K562 (cell line): ENCODE data around the gene ZC3H11A. TPM values are rescaled to one million over a fixed set of nuclear protein-coding genes. Genes with fewer than 3 reads are reported as not detected.

ENCODE experiments used
- ADNP ChIP-seq: fragments of 200-800 bp; sonication (Bioruptor generic); IDR thresholded peaks from 2 replicates; pipeline ENCODE4 v1.6.1; 2016; ENCODE audit warnings: missing genetic modification characterization, missing compliant biosample characterization
- ATF7 ChIP-seq: fragments of 450-650 bp; IDR thresholded peaks from 2 replicates; pipeline ENCODE4 v1.7.1; 2014; ENCODE audit warnings: mild to moderate bottlenecking, moderate library complexity
- BRD4 ChIP-seq: fragments of 200-600 bp; sonication (generic); IDR thresholded peaks from 2 replicates; pipeline ENCODE4 v1.6.1; 2017; ENCODE audit warnings: inconsistent platforms
- CHD1 ChIP-seq: fragments of 200-600 bp; sonication (generic); IDR thresholded peaks from one replicate; pipeline ENCODE4 v1.6.1; 2012; ENCODE audit warnings: mild to moderate bottlenecking, moderate library complexity, low read length, inconsistent platforms
- E2F8 ChIP-seq: fragments of 450-650 bp; IDR thresholded peaks from 2 replicates; pipeline ENCODE4 v1.7.1; 2018; ENCODE audit warnings: mild to moderate bottlenecking, low read depth; ENCODE audit not compliant: partially characterized antibody
- EGR1 ChIP-seq: fragments of 450-650 bp; conservative IDR thresholded peaks from 2 replicates; pipeline ENCODE4 v1.6.1; 2017; ENCODE audit warnings: mild to moderate bottlenecking
- ELF2 ChIP-seq: fragments of 250-450 bp; sonication (Bioruptor Pico); IDR thresholded peaks from 2 replicates; pipeline ENCODE4 v1.5.0; 2021; ENCODE audit warnings: mild to moderate bottlenecking
- ELF4 ChIP-seq: fragments of 450-650 bp; formaldehyde crosslinking; IDR thresholded peaks from 2 replicates; pipeline ENCODE4 v1.4.0; 2022; ENCODE audit warnings: missing genetic modification characterization
- KLF10 ChIP-seq: fragments of 250-450 bp; sonication (Bioruptor Pico); IDR thresholded peaks from 2 replicates; pipeline ENCODE4 v1.6.1; 2021; ENCODE audit warnings: matching md5 sums
- LEF1 ChIP-seq: fragments of 450-650 bp; IDR thresholded peaks from 2 replicates; pipeline ENCODE4 v1.6.1; 2016; ENCODE audit warnings: mild to moderate bottlenecking
- MBD2 ChIP-seq: sonication (generic); IDR thresholded peaks from 2 replicates; pipeline ENCODE4 v1.6.1; 2016; ENCODE audit warnings: low read depth, borderline replicate concordance
- MCM2 ChIP-seq: fragments of 450-650 bp; IDR thresholded peaks from 2 replicates; pipeline ENCODE4 v1.6.1; 2017; ENCODE audit warnings: low read depth, mild to moderate bottlenecking
- NFE2L1 ChIP-seq: fragments of 450-650 bp; IDR thresholded peaks from 2 replicates; pipeline ENCODE4 v1.6.1; 2016; ENCODE audit warnings: missing genetic modification characterization, low read depth, mild to moderate bottlenecking, missing compliant biosample characterization, moderate library complexity, borderline replicate concordance
- PRMT5 ChIP-seq: sonication (generic); formaldehyde crosslinking; IDR thresholded peaks from 2 replicates; pipeline ENCODE4 v1.5.0; 2020; ENCODE audit warnings: missing genetic modification reagents
- PTTG1 ChIP-seq: fragments of 450-650 bp; IDR thresholded peaks from 2 replicates; pipeline ENCODE4 v1.6.1; 2016; ENCODE audit warnings: low read depth, mild to moderate bottlenecking, missing genetic modification characterization, missing compliant biosample characterization
- SAFB2 ChIP-seq: fragments of 200-400 bp; formaldehyde crosslinking; IDR thresholded peaks from 2 replicates; pipeline ENCODE4 v1.6.1; 2018; ENCODE audit warnings: borderline replicate concordance, low read length, low read depth, moderate library complexity; ENCODE audit not compliant: severe bottlenecking
- SMAD3 ChIP-seq: fragments of 450-650 bp; formaldehyde crosslinking; conservative IDR thresholded peaks from 2 replicates; pipeline ENCODE4 v1.4.0; 2020; ENCODE audit warnings: mild to moderate bottlenecking
- TBL1XR1 ChIP-seq, 2 experiments: IDR thresholded peaks; 2 replicates each; pipeline ENCODE4 v1.6.1; 2012; ENCODE audit warnings: improper control_type of control experiment in 2 of 2, low read length in 2 of 2, mild to moderate bottlenecking in 1 of 2
- TEAD1 ChIP-seq, 2 experiments: fragments of 450-650 bp in 1 of 2; sonication (generic) in 1 of 2; formaldehyde crosslinking; IDR thresholded peaks; 2 replicates each; pipeline versions ENCODE4 v1.4.0 to v1.8.0; 2020 to 2022; ENCODE audit warnings: mild to moderate bottlenecking in 2 of 2, missing genetic modification reagents in 1 of 2
- THRAP3 ChIP-seq: fragments of 450-650 bp; IDR thresholded peaks from 2 replicates; pipeline ENCODE4 v1.6.1; 2016; ENCODE audit warnings: mild to moderate bottlenecking, inconsistent platforms, borderline replicate concordance
- XRCC5 ChIP-seq: fragments of 200-400 bp; formaldehyde crosslinking; IDR thresholded peaks from 2 replicates; pipeline ENCODE4 v1.6.1; 2017; ENCODE audit warnings: low read depth, mild to moderate bottlenecking, low read length
- ZNF134 ChIP-seq: fragments of 250-450 bp; sonication (Bioruptor Pico); conservative IDR thresholded peaks from 2 replicates; pipeline ENCODE4 v1.4.0; 2020
- ZNF324 ChIP-seq: fragments of 250-450 bp; sonication (Bioruptor Pico); IDR thresholded peaks from 2 replicates; pipeline ENCODE4 v1.4.0; 2020; ENCODE audit warnings: mild to moderate bottlenecking
- ZNF780A ChIP-seq: fragments of 250-450 bp; sonication (Bioruptor Pico); IDR thresholded peaks from 2 replicates; pipeline ENCODE4 v1.5.0; 2021; ENCODE audit warnings: mild to moderate bottlenecking
- polyA plus RNA-seq, 8 experiments: library from polyadenylated mRNA; depleted of rRNA in 4 of 8; stranded (reverse) in 5 of 8; unstranded in 3 of 8; fragments of >200 nt; fragmentation: Nextera tagmentation in 2 of 8; fragmentation: Illumina TruSeq in 1 of 8; extraction: Ambion mirVana in 2 of 8; extraction: Trizol in 1 of 8; gene quantifications; 2 replicates each; pipeline versions ENCODE4 v1.2.1 to v1.2.3, GENCODE V29; 2011 to 2014; ENCODE audit warnings: inconsistent platforms in 1 of 8, missing spikeins in 1 of 8
- total RNA-seq, 7 experiments: library from RNA; depleted of rRNA in 6 of 7; stranded (reverse); fragments of >200 nt in 6 of 7; fragmentation: Illumina TruSeq in 2 of 7; extraction: Trizol in 2 of 7; gene quantifications; 2 replicates each; pipeline versions ENCODE4 v1.2.1 to v1.2.3, GENCODE V29; 2011 to 2021; ENCODE audit warnings: low replicate concordance in 1 of 7
- TF ChIP-seq, protein P1 (sequence below): fragments of 250-450 bp; sonication (Bioruptor Pico); IDR thresholded peaks from 2 replicates; pipeline ENCODE4 v1.5.0; 2021
- TF ChIP-seq, protein P2 (sequence below): fragments of 450-650 bp; formaldehyde crosslinking; IDR thresholded peaks from 2 replicates; pipeline ENCODE4 v1.4.0; 2020; ENCODE audit warnings: mild to moderate bottlenecking, moderate library complexity

Gene ZC3H11A
- total and polyA plus RNA-seq, 9 of the 15 experiments (the other 6 are each of a cell fraction or from before 2014, with no cell fraction given), result 34.2 to 137 (median 102) TPM

DNA sequence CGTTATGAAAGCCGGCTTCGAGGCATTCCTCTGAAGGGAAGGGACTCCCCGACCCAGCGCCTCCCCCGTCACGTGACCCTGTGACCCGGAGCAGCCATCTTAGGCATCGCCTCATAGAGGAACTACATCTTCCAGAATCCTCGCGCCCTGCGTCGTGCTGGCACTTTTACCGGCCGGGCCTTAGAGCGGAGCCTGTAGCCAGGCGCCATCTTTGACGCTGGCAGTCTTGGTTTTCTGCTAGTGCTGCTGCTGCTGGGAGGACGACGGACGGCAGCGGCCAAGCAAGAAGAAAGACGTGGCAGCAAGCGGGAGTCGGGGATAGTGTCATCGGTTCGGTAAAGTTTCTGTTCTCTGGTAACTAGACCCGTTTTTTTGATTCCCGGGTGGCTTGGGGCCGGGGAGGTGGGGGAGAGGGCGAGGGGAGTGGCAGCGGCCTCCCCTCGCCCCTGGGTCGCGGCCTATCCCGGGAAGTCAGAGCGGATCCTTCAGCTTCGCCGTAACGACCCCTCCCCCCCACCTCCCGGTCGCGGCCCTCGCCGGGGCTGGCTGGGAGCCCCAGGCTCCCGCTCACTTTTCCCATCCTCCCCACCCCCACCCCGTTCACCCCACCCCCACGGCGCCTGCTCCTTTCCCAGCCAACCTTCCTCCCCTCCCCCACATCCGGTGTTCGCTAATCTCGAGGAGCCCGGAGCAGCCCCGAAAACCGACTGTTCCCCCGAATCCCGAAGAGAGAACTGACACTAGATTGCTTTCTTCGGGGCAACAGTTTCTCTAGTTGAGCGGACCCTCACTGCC is at the start of gene ZC3H11A, which contains the start of gene ZBED6 (continued):
- TF ChIP-seq KLF10 (CRISPR knock-in tag) (no peak), PTTG1 (tag) (no peak), XRCC5 (no peak), CHD1 (peak; percentile 52), LEF1 (peak; percentile 67), ZNF134 (CRISPR knock-in tag) (no peak), E2F8 (no peak), NFE2L1 (no peak), ZNF780A (CRISPR knock-in tag) (no peak), MBD2 (peak; percentile 75), TBL1XR1 (IDR thresholded peaks at IDR 0.05; ENCODE audit: low read length in 2 of 2) (peak; percentile 39 to 64; a peak in 2 of 4 replicates), PRMT5 (CRISPR knock-in tag) (peak; percentile 18), THRAP3 (no peak), SAFB2 (no peak), BRD4 (no peak; the same call in none of the 2 replicates), ELF4 (CRISPR knock-in tag) (no peak), TEAD1 (CRISPR knock-in tag; IDR thresholded peaks at IDR 0.05) (peak; percentile 77 to 86), ELF2 (CRISPR knock-in tag) (no peak), EGR1 (peak; percentile 53; the same call in 1 of the 2 replicates), ATF7 (peak; percentile 88; the same call in 1 of the 2 replicates), ZNF324 (peak; percentile 7; the same call in 1 of the 2 replicates), MCM2 (no peak), SMAD3 (CRISPR knock-in tag) (0 out of 2 replicates have a peak, but pooled peaks have one; percentile 9), ADNP (no peak)
- TF ChIP-seq, protein P1, sequence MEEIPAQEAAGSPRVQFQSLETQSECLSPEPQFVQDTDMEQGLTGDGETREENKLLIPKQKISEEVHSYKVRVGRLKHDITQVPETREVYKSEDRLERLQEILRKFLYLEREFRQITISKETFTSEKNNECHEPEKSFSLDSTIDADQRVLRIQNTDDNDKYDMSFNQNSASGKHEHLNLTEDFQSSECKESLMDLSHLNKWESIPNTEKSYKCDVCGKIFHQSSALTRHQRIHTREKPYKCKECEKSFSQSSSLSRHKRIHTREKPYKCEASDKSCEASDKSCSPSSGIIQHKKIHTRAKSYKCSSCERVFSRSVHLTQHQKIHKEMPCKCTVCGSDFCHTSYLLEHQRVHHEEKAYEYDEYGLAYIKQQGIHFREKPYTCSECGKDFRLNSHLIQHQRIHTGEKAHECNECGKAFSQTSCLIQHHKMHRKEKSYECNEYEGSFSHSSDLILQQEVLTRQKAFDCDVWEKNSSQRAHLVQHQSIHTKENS (CRISPR knock-in tag), result no peak
- TF ChIP-seq, protein P2, sequence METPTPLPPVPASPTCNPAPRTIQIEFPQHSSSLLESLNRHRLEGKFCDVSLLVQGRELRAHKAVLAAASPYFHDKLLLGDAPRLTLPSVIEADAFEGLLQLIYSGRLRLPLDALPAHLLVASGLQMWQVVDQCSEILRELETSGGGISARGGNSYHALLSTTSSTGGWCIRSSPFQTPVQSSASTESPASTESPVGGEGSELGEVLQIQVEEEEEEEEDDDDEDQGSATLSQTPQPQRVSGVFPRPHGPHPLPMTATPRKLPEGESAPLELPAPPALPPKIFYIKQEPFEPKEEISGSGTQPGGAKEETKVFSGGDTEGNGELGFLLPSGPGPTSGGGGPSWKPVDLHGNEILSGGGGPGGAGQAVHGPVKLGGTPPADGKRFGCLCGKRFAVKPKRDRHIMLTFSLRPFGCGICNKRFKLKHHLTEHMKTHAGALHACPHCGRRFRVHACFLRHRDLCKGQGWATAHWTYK (CRISPR knock-in tag), result peak; percentile 59; the same call in 1 of the 2 replicates
